Keratinocyte (primary cell): Measurements from ENCODE around the gene NEDD1. TPM values are rescaled to one million over a fixed set of nuclear protein-coding genes. Genes with fewer than 3 reads are reported as not detected.

Experiments
- DNase-seq: peaks from one replicate; pipeline ENCODE4 v3.0.0-alpha.2; 2011; ENCODE audit warnings: low read depth, missing footprints, low spot score
- FAIRE-seq: peaks from 2 replicates; lab custom pipeline; 2011; peaks lifted over from hg19 to GRCh38; lab: Jason Lieb, UNC
- H2AFZ ChIP-seq: 2 replicates; pipeline ENCODE4 v1.6.0; 2012; ENCODE audit warnings: low read length, control low read depth, inconsistent platforms; ENCODE audit not compliant: control insufficient read depth
- H3K27ac ChIP-seq: 2 replicates; pipeline ENCODE4 v1.5.1; 2011; ENCODE audit warnings: low read length; ENCODE audit not compliant: control insufficient read depth, insufficient read depth
- H3K27me3 ChIP-seq: 3 replicates; pipeline ENCODE4 v1.6.0; 2011; ENCODE audit warnings: low read length; ENCODE audit not compliant: control insufficient read depth, insufficient read depth; ENCODE audit errors: extremely low read depth
- H3K36me3 ChIP-seq, 2 experiments: 2 replicates in 1 of 2; 3 replicates in 1 of 2; pipeline ENCODE4 v1.5.1; 2011; ENCODE audit warnings: low read length in 2 of 2, mild to moderate bottlenecking in 1 of 2; ENCODE audit not compliant: control insufficient read depth in 2 of 2, insufficient read depth in 2 of 2; ENCODE audit errors: extremely low read depth in 1 of 2
- H3K4me1 ChIP-seq: 3 replicates; pipeline ENCODE4 v1.5.1; 2011; ENCODE audit warnings: low read length; ENCODE audit not compliant: control insufficient read depth, insufficient read depth; ENCODE audit errors: extremely low read depth
- H3K4me2 ChIP-seq: 3 replicates; pipeline ENCODE4 v1.6.0; 2011; ENCODE audit warnings: low read depth, low read length; ENCODE audit not compliant: control insufficient read depth, insufficient read depth; ENCODE audit errors: extremely low read depth
- H3K4me3 ChIP-seq, 3 experiments: fragments of 200-600 bp in 1 of 3; sonication (generic) in 1 of 3; 2 replicates in 2 of 3; 3 replicates in 1 of 3; pipeline ENCODE4 v1.5.1; 2011 to 2016; ENCODE audit warnings: low read length in 3 of 3, mild to moderate bottlenecking in 3 of 3, control low read depth in 2 of 3, inconsistent platforms in 1 of 3, low read depth in 1 of 3, mixed read lengths in 1 of 3, mixed run types in 1 of 3, moderate library complexity in 1 of 3; ENCODE audit not compliant: control insufficient read depth in 2 of 3, insufficient read depth in 2 of 3; ENCODE audit errors: extremely low read depth in 1 of 3
- H3K79me2 ChIP-seq: 2 replicates; pipeline ENCODE4 v1.6.0; 2012; ENCODE audit warnings: low read length; ENCODE audit not compliant: control insufficient read depth, insufficient read depth
- H3K9ac ChIP-seq: 3 replicates; pipeline ENCODE4 v1.6.0; 2011; ENCODE audit warnings: low read length; ENCODE audit not compliant: control insufficient read depth, insufficient read depth; ENCODE audit errors: extremely low read depth
- H3K9me1 ChIP-seq: 3 replicates; pipeline ENCODE4 v1.6.0; 2011; ENCODE audit warnings: low read length; ENCODE audit not compliant: control insufficient read depth, insufficient read depth; ENCODE audit errors: extremely low read depth
- H3K9me3 ChIP-seq: 2 replicates; pipeline ENCODE4 v1.5.1; 2012; ENCODE audit warnings: low read depth, low read length; ENCODE audit not compliant: control insufficient read depth
- H4K20me1 ChIP-seq: 3 replicates; pipeline ENCODE4 v1.6.0; 2011; ENCODE audit warnings: low read length; ENCODE audit not compliant: control insufficient read depth, insufficient read depth; ENCODE audit errors: extremely low read depth
- CTCF ChIP-seq, 3 experiments: IDR thresholded peaks in 1 of 3; conservative IDR thresholded peaks in 1 of 3; optimal IDR thresholded peaks in 1 of 3; 2 replicates in 2 of 3; 3 replicates in 1 of 3; pipeline versions ENCODE3 to v1.5.1; 2011; ENCODE audit warnings: low read length in 3 of 3, mild to moderate bottlenecking in 3 of 3, moderate library complexity in 2 of 3, control low read depth in 1 of 3, inconsistent platforms in 1 of 3; ENCODE audit not compliant: insufficient read depth in 2 of 3; ENCODE audit errors: extremely low read depth in 1 of 3
- EZH2 ChIP-seq: IDR thresholded peaks from one replicate; pipeline ENCODE4 v1.6.1; 2012; ENCODE audit warnings: inconsistent platforms, mild to moderate bottlenecking, low read length, moderate library complexity
- dilution Hi-C: fragments of 300-500 bp; cut with MboI; formaldehyde crosslinking; loops from one replicate; pipeline ENCODE4 v1.7.0; 2020; ENCODE audit warnings: low sequenced_read_pairs; ENCODE audit not compliant: extremely low pct_ligation_motif_present
- polyA plus RNA-seq, 5 experiments: library from polyadenylated mRNA; depleted of rRNA in 3 of 5; stranded (reverse) in 3 of 5; stranded (forward) in 1 of 5; unstranded in 1 of 5; fragments of >200 nt; gene quantifications; 1 replicate in 1 of 5; 2 replicates in 3 of 5; 3 replicates in 1 of 5; pipeline versions ENCODE4 v1.2.1 to v1.2.3, GENCODE V29; 2011 to 2012; ENCODE audit warnings: missing spikeins in 2 of 5, low read depth in 1 of 5, low replicate concordance in 1 of 5

NEDD1 gene
- polyA plus RNA-seq, 1 donor (not counting 4 experiments of a cell fraction or from before 2014, with no cell fraction given), result 44.4 TPM

- Histone ChIP-seq H3K27ac (no peak overlapping the region), H3K9me3 (no peaks in the 10 kb centered on the region), H3K4me3 (no peak overlapping the region), H3K27me3 (no peaks in the 10 kb centered on the region), H3K9me1 (no peaks in the 10 kb centered on the region), H3K4me1 (peaks cover 37% of the 10 kb centered on the region), H2AFZ (no peak overlapping the region), H3K4me2 (no peak overlapping the region), H3K36me3 (no peaks in the 10 kb centered on the region), H3K9ac (no peak overlapping the region), H4K20me1 (no peaks in the 10 kb centered on the region), H3K79me2 (no peaks in the 10 kb centered on the region)
- no peak for TF ChIP-seq CTCF (optimal IDR thresholded peaks at IDR 0.05 in 1 of 3, IDR thresholded peaks at IDR 0.05 in 1 of 3, conservative IDR thresholded peaks at IDR 0.05 in 1 of 3; ENCODE audit: extremely low read depth in 1 of 3, insufficient read depth in 2 of 3, low read length in 3 of 3)
- no peak for TF ChIP-seq EZH2
- DNase-seq (no peak), FAIRE-seq (no peak)
- dilution Hi-C loops, result no loop called here
Measured at GRCh38 chr12:96886998-96887677, 19.9 kb upstream of the NEDD1 start.

- Histone ChIP-seq H4K20me1 (no peaks in the 10 kb centered on the region), H3K4me3 (peak overlapping the region in 2 of 3 experiments; percentile 30 to 59), H3K4me2 (peak overlapping the region; percentile 83), H3K9me3 (no peaks in the 10 kb centered on the region), H2AFZ (peak overlapping the region; percentile 58), H3K27ac (peak overlapping the region; percentile 76), H3K36me3 (no peaks in the 10 kb centered on the region), H3K9me1 (no peaks in the 10 kb centered on the region), H3K27me3 (no peaks in the 10 kb centered on the region), H3K79me2 (no peaks in the 10 kb centered on the region), H3K9ac (no peak overlapping the region), H3K4me1 (peaks cover 35% of the 10 kb centered on the region)
- TF ChIP-seq EZH2, result no peak
- TF ChIP-seq CTCF (optimal IDR thresholded peaks at IDR 0.05 in 1 of 3, IDR thresholded peaks at IDR 0.05 in 1 of 3, conservative IDR thresholded peaks at IDR 0.05 in 1 of 3; ENCODE audit: extremely low read depth in 1 of 3, insufficient read depth in 2 of 3, low read length in 3 of 3), result no peak
- peak; percentile 62 for DNase-seq
- dilution Hi-C loops, result no loop called here
- peak; percentile 55 for FAIRE-seq
Measured at GRCh38 chr12:96889273-96889933, 17.7 kb upstream of the NEDD1 start.
